AG04450 (cell line): Measurements from ENCODE around the gene PGLYRP3. TPM values are rescaled to one million over a fixed set of nuclear protein-coding genes. Genes with fewer than 3 reads are reported as not detected.

Experiments used
- CTCF ChIA-PET: fragments of 300-600, 350-600 bp; formaldehyde crosslinking; extraction: SDS; loops from one replicate; lab custom pipeline; 2022; ENCODE audit warnings: antibody characterized with exemption, inconsistent platforms; lab: Charles Lee
- POLR2A ChIA-PET: fragments of 350-600 bp; formaldehyde crosslinking; extraction: SDS; loops from one replicate; lab custom pipeline; 2021; ENCODE audit warnings: antibody characterized with exemption, inconsistent platforms; lab: Yijun Ruan, JAX
- DNase-seq: peaks from one replicate; pipeline ENCODE4 v3.0.0-alpha.2; 2011; ENCODE audit warnings: low read depth, low spot score
- H3K27ac ChIP-seq: one replicate; pipeline ENCODE4 v1.5.1; 2012; ENCODE audit warnings: low read depth, low read length, control low read depth
- H3K27me3 ChIP-seq: one replicate; pipeline ENCODE4 v1.6.0; 2012; ENCODE audit warnings: low read length; ENCODE audit not compliant: control insufficient read depth, insufficient read depth
- H3K4me3 ChIP-seq: 2 replicates; pipeline ENCODE4 v1.5.1; 2011; ENCODE audit warnings: mild to moderate bottlenecking, low read depth, low read length, control low read depth
- H3K9me3 ChIP-seq: 2 replicates; pipeline ENCODE4 v1.5.1; 2012; ENCODE audit warnings: low read length; ENCODE audit not compliant: control insufficient read depth, insufficient read depth
- CTCF ChIP-seq: IDR thresholded peaks from 2 replicates; pipeline ENCODE4 v1.5.1; 2011; ENCODE audit warnings: low read depth, low read length, control low read depth, inconsistent platforms
- polyA plus RNA-seq: library from polyadenylated mRNA; depleted of rRNA; stranded (reverse); fragments of >200 nt; gene quantifications from 2 replicates; pipeline ENCODE4 v1.2.3, GENCODE V29; 2011

The PGLYRP3 gene
- polyA plus RNA-seq, 1 experiment = not detected

GRCh38 chr1:153310526-153310925 is 2.2 kb downstream of the PGLYRP3 start:
- H3K27me3 ChIP-seq = no peaks in the 10 kb centered on the region
- no peak overlapping the region for H3K4me3 ChIP-seq
- TF ChIP-seq CTCF = no peak
- CTCF ChIA-PET = no interaction called here
- POLR2A ChIA-PET = no interaction called here
- no peak overlapping the region for H3K27ac ChIP-seq
- no peak for DNase-seq
- H3K9me3 ChIP-seq = no peaks in the 10 kb centered on the region

GRCh38 chr1:153309441-153309840 is 3.3 kb downstream of the PGLYRP3 start:
- no peak overlapping the region for H3K4me3 ChIP-seq
- CTCF ChIA-PET = no interaction called here
- no peak overlapping the region for H3K27ac ChIP-seq
- TF ChIP-seq CTCF = no peak
- POLR2A ChIA-PET = no interaction called here
- no peak for DNase-seq
- no peaks in the 10 kb centered on the region for H3K9me3 ChIP-seq
- H3K27me3 ChIP-seq = no peaks in the 10 kb centered on the region

GRCh38 chr1:153308540-153308939 is 4.2 kb downstream of the PGLYRP3 start:
- no peak for TF ChIP-seq CTCF
- H3K27ac ChIP-seq = no peak overlapping the region
- POLR2A ChIA-PET = no interaction called here
- CTCF ChIA-PET = no interaction called here
- no peak overlapping the region for H3K4me3 ChIP-seq
- H3K9me3 ChIP-seq = no peaks in the 10 kb centered on the region
- no peaks in the 10 kb centered on the region for H3K27me3 ChIP-seq
- DNase-seq = no peak

- TF ChIP-seq CTCF = no peak
Measured at GRCh38 chr1:153307221-153307600, 5.5 kb downstream of the PGLYRP3 start.

GRCh38 chr1:153306303-153307220 is 6.2 kb downstream of the PGLYRP3 start:
- no peak overlapping the region for H3K4me3 ChIP-seq
- no peak for DNase-seq
- H3K27ac ChIP-seq = no peak overlapping the region
- H3K27me3 ChIP-seq = no peaks in the 10 kb centered on the region
- CTCF ChIA-PET = no interaction called here
- no peaks in the 10 kb centered on the region for H3K9me3 ChIP-seq
- TF ChIP-seq CTCF = no peak
- POLR2A ChIA-PET = no interaction called here

More at GRCh38 chr1:153307221-153307600, 5.5 kb downstream of the PGLYRP3 start:
- ChIA-PET CTCF (no interaction called here), POLR2A (no interaction called here)
- Histone ChIP-seq H3K27me3 (no peaks in the 10 kb centered on the region), H3K27ac (no peak overlapping the region), H3K9me3 (no peaks in the 10 kb centered on the region), H3K4me3 (no peak overlapping the region)
- no peak for DNase-seq
